ENCODE data around the gene NECTIN4.

The NECTIN4 gene

GRCh38 chr1:161079436-161080110 is 9.8 kb downstream of the NECTIN4 start:
- no peaks in the 10 kb centered on the region for H3K79me2 ChIP-seq (ENCODE audit: low read length)
- H3K9me3 ChIP-seq (ENCODE audit: insufficient read depth, low read length) = no peaks in the 10 kb centered on the region
- no peak overlapping the region for H3K9ac ChIP-seq (ENCODE audit: low read length)
- H3K36me3 ChIP-seq (replicated peaks; ENCODE audit: low read depth, low read length) = no peaks in the 10 kb centered on the region
- H3K4me2 ChIP-seq (ENCODE audit: low read length) = no peak overlapping the region
- no peaks in the 10 kb centered on the region for H3K27me3 ChIP-seq (ENCODE audit: low read depth, low read length)
- no peak for TF ChIP-seq EZH2phosphoT487 (IDR thresholded peaks at IDR 0.05; ENCODE audit: low read depth)
- TF ChIP-seq CTCF (IDR thresholded peaks at IDR 0.05; ENCODE audit: low read depth, low read length) = no peak; the same call in 1 of the 2 replicates
- no peaks in the 10 kb centered on the region for H3K4me1 ChIP-seq (ENCODE audit: low read length)
- no peak overlapping the region for H3K4me3 ChIP-seq (ENCODE audit: low read length)
- no peak overlapping the region for H3K27ac ChIP-seq (ENCODE audit: low read length)
- H2AFZ ChIP-seq (ENCODE audit: low read depth, low read length) = no peak overlapping the region
- H4K20me1 ChIP-seq (ENCODE audit: insufficient read depth, low read length) = no peaks in the 10 kb centered on the region

- no peaks in the 10 kb centered on the region for H3K4me1 ChIP-seq (ENCODE audit: low read length)
- H3K4me2 ChIP-seq (ENCODE audit: low read length) = no peak overlapping the region
- TF ChIP-seq CTCF (IDR thresholded peaks at IDR 0.05; ENCODE audit: low read depth, low read length) (no peak), EZH2phosphoT487 (IDR thresholded peaks at IDR 0.05; ENCODE audit: low read depth) (no peak)
- no peaks in the 10 kb centered on the region for H3K27me3 ChIP-seq (ENCODE audit: low read depth, low read length)
- no peaks in the 10 kb centered on the region for H3K36me3 ChIP-seq (replicated peaks; ENCODE audit: low read depth, low read length)
- no peaks in the 10 kb centered on the region for H3K9me3 ChIP-seq (ENCODE audit: insufficient read depth, low read length)
- H4K20me1 ChIP-seq (ENCODE audit: insufficient read depth, low read length) = no peaks in the 10 kb centered on the region
- no peak overlapping the region for H3K9ac ChIP-seq (ENCODE audit: low read length)
- H2AFZ ChIP-seq (ENCODE audit: low read depth, low read length) = no peak overlapping the region
- H3K4me3 ChIP-seq (ENCODE audit: low read length) = no peak overlapping the region
- no peaks in the 10 kb centered on the region for H3K79me2 ChIP-seq (ENCODE audit: low read length)
- no peak overlapping the region for H3K27ac ChIP-seq (ENCODE audit: low read length)
Observed at GRCh38 chr1:161077426-161077825, 11.9 kb downstream of the NECTIN4 start.

- no peaks in the 10 kb centered on the region for H3K9me3 ChIP-seq (ENCODE audit: insufficient read depth, low read length)
- H3K36me3 ChIP-seq (replicated peaks; ENCODE audit: low read depth, low read length) = no peaks in the 10 kb centered on the region
- no peaks in the 10 kb centered on the region for H3K79me2 ChIP-seq (ENCODE audit: low read length)
- no peaks in the 10 kb centered on the region for H3K27me3 ChIP-seq (ENCODE audit: low read depth, low read length)
- H3K27ac ChIP-seq (ENCODE audit: low read length) = no peak overlapping the region
- no peak overlapping the region for H3K4me3 ChIP-seq (ENCODE audit: low read length)
- H3K4me1 ChIP-seq (ENCODE audit: low read length) = peaks cover 6% of the 10 kb centered on the region; the same call in 1 of the 2 replicates
- H3K4me2 ChIP-seq (ENCODE audit: low read length) = no peak overlapping the region
- TF ChIP-seq CTCF (IDR thresholded peaks at IDR 0.05; ENCODE audit: low read depth, low read length) = no peak
- no peak for TF ChIP-seq EZH2phosphoT487 (IDR thresholded peaks at IDR 0.05; ENCODE audit: low read depth)
- H4K20me1 ChIP-seq (ENCODE audit: insufficient read depth, low read length) = no peaks in the 10 kb centered on the region
- H3K9ac ChIP-seq (ENCODE audit: low read length) = no peak overlapping the region
- no peak overlapping the region for H2AFZ ChIP-seq (ENCODE audit: low read depth, low read length)
Observed at GRCh38 chr1:161076410-161076809, 12.9 kb downstream of the NECTIN4 start.

- H4K20me1 ChIP-seq (ENCODE audit: insufficient read depth, low read length) = no peaks in the 10 kb centered on the region
- H3K4me1 ChIP-seq (ENCODE audit: low read length) = peaks cover 22% of the 10 kb centered on the region
- H3K27me3 ChIP-seq (ENCODE audit: low read depth, low read length) = no peaks in the 10 kb centered on the region
- H3K36me3 ChIP-seq (replicated peaks; ENCODE audit: low read depth, low read length) = no peaks in the 10 kb centered on the region
- no peak overlapping the region for H3K27ac ChIP-seq (ENCODE audit: low read length)
- no peak overlapping the region for H3K9ac ChIP-seq (ENCODE audit: low read length)
- no peaks in the 10 kb centered on the region for H3K9me3 ChIP-seq (ENCODE audit: insufficient read depth, low read length)
- no peak overlapping the region for H3K4me3 ChIP-seq (ENCODE audit: low read length)
- no peak overlapping the region for H3K4me2 ChIP-seq (ENCODE audit: low read length)
- no peak overlapping the region for H2AFZ ChIP-seq (ENCODE audit: low read depth, low read length)
- TF ChIP-seq CTCF (IDR thresholded peaks at IDR 0.05; ENCODE audit: low read depth, low read length) (no peak), EZH2phosphoT487 (IDR thresholded peaks at IDR 0.05; ENCODE audit: low read depth) (no peak)
- no peaks in the 10 kb centered on the region for H3K79me2 ChIP-seq (ENCODE audit: low read length)
Observed at GRCh38 chr1:161074676-161075368, 14.5 kb downstream of the NECTIN4 start.

All from OCI-LY3 (cell line).